ENCODE data around the gene SLC22A16. TPM values are rescaled to one million over a fixed set of nuclear protein-coding genes. Genes with fewer than 3 reads are reported as not detected.
A peak's percentile ranks its signal among the peaks of the same experiment; 100 is the strongest.

The SLC22A16 gene
- total RNA-seq, 1 experiment from 2014 or later: not detected

GRCh38 chr6:110422444-110422822 lies 54.0 kb downstream of the SLC22A16 start:
- in situ Hi-C loops (cut with HindIII; ENCODE audit: low pct_unique_long_range_greater_than_20kb, low sequenced_read_pairs): no loop called here
- no peak for DNase-seq (ENCODE audit: low read depth, low spot score)

DNA sequence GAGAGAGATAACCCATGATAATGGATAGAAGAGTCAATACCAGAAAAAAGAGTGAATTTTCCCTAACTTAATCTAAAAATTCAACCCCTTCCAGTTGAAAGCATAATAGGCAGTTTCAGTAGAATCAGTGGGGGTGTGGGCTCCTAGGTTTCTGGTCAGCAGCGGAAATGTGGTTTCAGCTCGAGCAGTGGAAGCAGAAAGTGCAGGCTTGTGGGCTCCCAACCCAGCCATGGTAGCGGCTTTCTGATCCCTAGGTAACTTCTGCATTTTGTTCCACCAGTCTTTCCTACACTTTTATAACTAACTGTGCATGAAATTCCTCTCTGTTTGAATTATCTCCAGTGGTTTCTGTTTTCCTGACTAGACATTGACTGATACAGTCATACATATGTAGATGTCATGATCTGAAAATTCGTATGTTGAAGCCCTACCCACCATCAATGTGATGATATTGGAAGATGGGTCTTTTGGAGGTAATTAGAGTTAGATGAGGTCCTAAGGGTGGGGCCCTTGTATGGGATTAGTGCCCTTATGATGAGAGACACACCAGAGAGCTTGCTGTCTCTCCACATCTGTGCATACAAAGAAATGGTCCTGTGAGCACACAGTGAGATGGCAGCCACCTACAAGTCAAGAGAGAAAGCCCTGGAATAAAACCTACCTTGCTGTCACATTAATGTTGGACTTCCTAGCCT lies 54.5 kb downstream of the SLC22A16 start:
- no peak for DNase-seq (ENCODE audit: low read depth, low spot score)
- in situ Hi-C loops (cut with HindIII; ENCODE audit: low pct_unique_long_range_greater_than_20kb, low sequenced_read_pairs): no loop called here

DNA sequence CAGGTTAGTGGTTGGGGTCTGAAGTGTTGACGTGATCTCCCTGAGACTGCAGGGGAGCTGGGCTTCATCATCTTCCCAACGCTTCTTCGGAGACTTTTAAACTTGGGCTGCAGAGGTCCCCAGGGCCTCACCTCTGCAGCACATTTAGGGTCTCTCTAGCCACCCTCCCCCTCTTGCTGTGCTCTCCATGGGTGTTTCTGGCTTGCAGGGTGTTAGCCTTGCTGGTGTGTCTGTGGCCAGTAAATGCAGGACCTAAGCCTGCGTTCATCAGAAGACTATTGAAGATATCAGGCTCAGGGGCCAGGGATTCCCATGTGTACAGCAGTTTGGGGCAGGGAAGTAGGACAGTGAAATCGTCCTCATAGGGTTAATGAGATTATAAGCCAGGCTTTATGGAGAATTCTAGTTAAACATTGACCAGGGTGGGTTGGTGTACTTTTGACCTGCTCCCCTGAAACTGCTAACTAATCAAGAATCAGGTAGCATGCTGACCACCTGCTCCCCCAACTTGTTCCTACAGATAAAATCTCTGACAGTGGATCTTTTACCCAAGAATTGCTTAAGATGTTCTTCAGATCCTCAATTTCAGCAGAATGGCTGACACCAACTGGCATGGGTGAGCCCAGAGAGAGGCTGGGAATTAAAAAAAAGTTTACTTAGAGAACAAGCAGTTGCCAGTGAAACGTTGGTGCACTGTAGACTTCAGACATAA lies 57.2 kb downstream of the SLC22A16 start:
- DNase-seq (ENCODE audit: low read depth, low spot score): no peak
- in situ Hi-C loops (cut with HindIII; ENCODE audit: low pct_unique_long_range_greater_than_20kb, low sequenced_read_pairs): no loop called here

DNA sequence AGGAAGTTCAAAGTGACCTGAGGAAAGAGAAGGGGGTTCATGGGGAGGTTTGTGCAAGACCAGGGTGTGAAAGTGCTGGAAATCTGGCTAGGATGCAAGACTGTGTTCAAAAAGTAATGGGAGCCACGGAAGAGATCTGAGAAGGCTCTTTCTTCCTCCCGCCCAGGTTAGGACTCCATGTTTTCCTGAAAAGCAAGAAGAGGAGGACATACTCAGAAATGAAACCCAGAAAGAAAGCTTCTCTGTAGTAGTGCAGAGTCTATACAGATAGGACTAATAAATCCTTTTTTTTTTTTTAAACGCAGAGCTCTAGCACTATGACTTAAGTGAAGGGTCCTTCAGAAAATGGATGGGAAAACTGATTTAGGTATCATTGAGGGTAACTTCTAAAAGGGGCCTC lies 57.8 kb downstream of the SLC22A16 start:
- no peak for DNase-seq (ENCODE audit: low read depth, low spot score)
- in situ Hi-C loops (cut with HindIII; ENCODE audit: low pct_unique_long_range_greater_than_20kb, low sequenced_read_pairs): no loop called here

DNA sequence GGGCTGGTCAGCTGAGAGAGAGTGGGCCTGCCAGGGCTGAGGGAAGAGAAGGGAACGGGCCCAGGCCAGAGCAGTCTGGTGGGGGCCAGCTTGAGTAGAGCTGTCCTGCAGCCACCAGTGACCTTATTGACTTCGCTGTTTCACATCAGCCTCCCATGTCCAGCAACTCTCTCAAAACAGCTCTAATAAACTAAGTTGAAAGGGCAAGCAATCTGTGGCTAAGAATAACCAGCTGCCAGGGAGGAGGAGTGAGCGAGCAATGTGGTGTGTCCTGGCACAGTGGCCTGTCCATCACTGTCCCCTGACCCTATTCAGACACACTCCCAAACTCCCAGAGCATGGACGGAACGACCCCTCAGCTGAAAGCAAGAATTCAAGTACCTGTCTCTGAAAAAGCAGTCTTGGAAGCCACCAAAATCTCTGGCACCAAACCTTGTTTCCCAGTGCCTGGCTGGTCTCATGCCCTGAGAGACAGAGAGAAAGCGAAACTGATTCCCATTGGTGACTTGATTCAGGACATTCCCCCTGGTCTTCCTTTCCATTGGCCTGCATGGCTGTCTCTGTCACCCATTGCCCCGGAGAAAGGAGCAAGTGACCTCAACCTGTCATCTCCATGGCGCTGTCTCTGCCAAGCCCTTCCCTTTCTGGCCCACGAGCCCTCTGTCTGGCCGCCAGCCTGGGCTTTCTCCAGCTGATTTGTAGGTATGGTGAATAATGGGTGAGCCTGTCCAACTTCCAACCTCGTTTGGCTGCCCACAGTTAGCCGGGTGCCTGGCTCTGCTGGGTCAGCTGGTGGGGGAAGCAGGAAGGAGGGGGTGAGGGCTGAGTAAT lies 61.1 kb downstream of the SLC22A16 start, which contains the start of gene DDO:
TSS of gene DDO (minus strand) at position 490 of the 831 bp plus-strand sequence. CDS start 2,113 bp downstream, outside the sequence.
- DNase-seq (ENCODE audit: low read depth, low spot score): peak; percentile 52
- in situ Hi-C loops (cut with HindIII; ENCODE audit: low pct_unique_long_range_greater_than_20kb, low sequenced_read_pairs): no loop called here

DNA sequence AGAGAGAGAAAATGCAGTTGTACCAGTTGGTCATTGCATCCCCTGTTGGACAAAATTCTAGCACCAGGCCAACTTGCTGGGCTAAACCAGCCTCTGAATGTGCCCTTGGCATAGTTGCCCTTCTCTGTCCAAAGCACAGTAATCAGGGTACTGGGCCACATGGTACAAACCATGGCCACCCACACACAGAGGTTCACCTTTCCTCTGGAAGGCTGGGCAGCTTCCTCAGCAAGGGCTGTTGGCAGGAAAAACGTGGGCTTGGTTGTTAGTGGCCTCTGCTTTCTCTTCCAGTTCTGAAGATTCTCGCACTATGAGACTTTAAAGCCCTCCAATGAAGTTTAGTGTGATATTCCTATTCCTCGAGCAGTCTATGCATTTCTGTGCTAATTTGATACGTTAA lies 61.7 kb downstream of the SLC22A16 start:
- in situ Hi-C loops (cut with HindIII; ENCODE audit: low pct_unique_long_range_greater_than_20kb, low sequenced_read_pairs): no loop called here
- DNase-seq (ENCODE audit: low read depth, low spot score): no peak

DNA sequence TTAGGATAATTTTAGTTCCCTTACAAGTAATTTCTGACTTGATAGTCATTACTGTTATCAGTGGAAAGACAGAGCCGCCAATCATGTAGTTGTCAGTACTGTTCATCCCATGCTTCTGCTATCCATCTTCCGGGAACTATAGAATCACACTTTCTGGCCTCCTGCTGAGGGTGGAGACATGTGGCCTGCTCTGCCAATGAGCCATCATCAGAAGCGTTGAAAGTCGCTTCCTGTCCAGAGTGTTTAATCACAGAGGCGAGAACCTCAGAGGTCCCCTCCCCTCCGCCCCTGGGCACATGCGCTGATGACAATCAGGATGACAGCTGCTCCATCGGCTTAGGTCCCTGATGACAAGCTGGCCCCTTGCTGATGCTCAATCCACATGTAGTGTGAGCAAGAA lies 64.1 kb downstream of the SLC22A16 start:
- in situ Hi-C loops (cut with HindIII; ENCODE audit: low pct_unique_long_range_greater_than_20kb, low sequenced_read_pairs): no loop called here
- DNase-seq (ENCODE audit: low read depth, low spot score): no peak

DNA sequence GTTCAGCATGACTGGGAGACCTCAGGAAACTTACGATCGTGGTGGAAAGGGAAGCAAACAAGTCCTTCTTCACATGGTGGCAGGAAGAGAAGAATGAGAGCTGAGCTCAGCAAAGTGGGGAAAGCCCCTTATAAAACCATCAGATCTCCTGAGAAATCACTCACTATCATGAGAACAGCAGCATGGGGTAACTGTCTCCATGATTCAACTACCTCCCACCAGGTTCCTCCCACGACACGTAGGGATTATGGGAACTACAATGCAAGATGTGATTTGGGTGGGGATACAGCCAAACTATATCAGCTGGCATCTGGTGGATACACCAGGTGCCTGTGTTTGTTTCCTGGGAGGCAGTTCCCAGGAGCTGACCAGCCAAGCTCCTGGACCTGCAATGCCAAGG lies 65.9 kb downstream of the SLC22A16 start:
- DNase-seq (ENCODE audit: low read depth, low spot score): no peak
- in situ Hi-C loops (cut with HindIII; ENCODE audit: low pct_unique_long_range_greater_than_20kb, low sequenced_read_pairs): no loop called here

DNA sequence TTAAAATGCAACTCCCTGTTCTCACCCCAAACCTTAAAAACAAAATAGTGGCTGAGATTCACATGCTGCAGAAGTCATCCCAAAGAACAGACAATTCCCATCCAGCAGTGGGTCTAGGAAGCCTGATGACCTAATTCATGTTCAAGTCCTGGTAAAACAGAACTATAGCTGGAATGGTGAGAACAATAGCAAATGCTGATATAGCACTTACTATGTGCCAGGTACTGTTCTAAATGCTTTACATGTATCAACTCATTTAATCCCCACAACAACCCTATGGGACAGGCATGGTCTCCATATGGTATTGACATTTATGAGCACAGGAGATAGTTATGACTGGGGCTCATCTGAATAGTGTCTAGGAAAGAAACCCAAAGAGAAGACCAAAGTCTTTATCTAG lies 66.6 kb downstream of the SLC22A16 start:
- in situ Hi-C loops (cut with HindIII; ENCODE audit: low pct_unique_long_range_greater_than_20kb, low sequenced_read_pairs): no loop called here
- no peak for DNase-seq (ENCODE audit: low read depth, low spot score)

DNA sequence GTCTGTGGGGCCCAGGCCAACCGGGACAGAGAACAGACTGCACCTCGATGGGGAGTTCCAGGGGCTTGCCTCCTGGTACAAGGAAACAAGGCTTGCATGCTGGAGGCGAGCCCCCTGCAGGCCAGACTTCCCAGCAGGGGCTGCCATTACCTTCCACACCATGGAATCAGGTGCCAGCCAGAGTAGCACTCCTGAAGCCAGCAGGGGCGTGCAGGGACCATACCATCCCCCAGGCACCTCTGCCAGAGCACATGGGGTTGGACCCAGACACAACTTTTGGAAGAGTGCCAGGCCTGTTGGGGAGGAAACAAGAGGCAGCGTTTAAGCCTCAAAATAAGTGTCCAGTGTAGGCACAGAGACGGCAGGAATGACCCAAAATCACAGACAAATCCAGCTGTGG lies 67.5 kb downstream of the SLC22A16 start:
- in situ Hi-C loops (cut with HindIII; ENCODE audit: low pct_unique_long_range_greater_than_20kb, low sequenced_read_pairs): no loop called here
- no peak for DNase-seq (ENCODE audit: low read depth, low spot score)

DNA sequence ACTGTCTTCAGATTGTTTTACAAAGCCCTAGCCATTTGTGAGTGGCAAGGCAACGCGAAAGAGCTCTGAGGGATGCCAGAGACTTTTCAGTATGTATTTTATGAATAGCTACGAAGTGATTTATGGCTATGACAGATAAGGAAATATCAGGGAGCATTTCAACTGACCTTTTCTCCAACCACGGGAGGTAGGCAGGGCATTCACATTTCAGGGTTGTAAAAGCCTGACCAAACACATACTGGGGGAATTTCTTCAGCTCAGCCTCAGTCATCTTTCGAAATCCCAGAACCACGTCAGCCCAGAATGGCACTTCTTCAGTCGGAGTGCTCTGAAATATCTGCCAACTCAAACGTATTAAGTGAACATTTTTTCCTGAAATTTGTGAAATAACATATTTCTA lies 71.8 kb downstream of the SLC22A16 start:
- DNase-seq (ENCODE audit: low read depth, low spot score): peak; percentile 11
- in situ Hi-C loops (cut with HindIII; ENCODE audit: low pct_unique_long_range_greater_than_20kb, low sequenced_read_pairs): no loop called here

GRCh38 chr6:110401585-110402176 lies 74.7 kb downstream of the SLC22A16 start:
- DNase-seq (ENCODE audit: low read depth, low spot score): no peak
- in situ Hi-C loops (cut with HindIII; ENCODE audit: low pct_unique_long_range_greater_than_20kb, low sequenced_read_pairs): no loop called here

- no peak for DNase-seq (ENCODE audit: low read depth, low spot score)
- in situ Hi-C loops (cut with HindIII; ENCODE audit: low pct_unique_long_range_greater_than_20kb, low sequenced_read_pairs): no loop called here
These were observed 76.2 kb downstream of the SLC22A16 start for GRCh38 chr6:110400208-110400607.

- in situ Hi-C loops (cut with HindIII; ENCODE audit: low pct_unique_long_range_greater_than_20kb, low sequenced_read_pairs): no loop called here
- no peak for DNase-seq (ENCODE audit: low read depth, low spot score)
These were observed 77.0 kb downstream of the SLC22A16 start for GRCh38 chr6:110399219-110400071.

- in situ Hi-C loops (cut with HindIII; ENCODE audit: low pct_unique_long_range_greater_than_20kb, low sequenced_read_pairs): no loop called here
- no peak for DNase-seq (ENCODE audit: low read depth, low spot score)
These were observed 77.6 kb downstream of the SLC22A16 start for GRCh38 chr6:110398778-110399177.

GRCh38 chr6:110395221-110395620 lies 81.2 kb downstream of the SLC22A16 start:
- DNase-seq (ENCODE audit: low read depth, low spot score): no peak
- in situ Hi-C loops (cut with HindIII; ENCODE audit: low pct_unique_long_range_greater_than_20kb, low sequenced_read_pairs): no loop called here

DNA sequence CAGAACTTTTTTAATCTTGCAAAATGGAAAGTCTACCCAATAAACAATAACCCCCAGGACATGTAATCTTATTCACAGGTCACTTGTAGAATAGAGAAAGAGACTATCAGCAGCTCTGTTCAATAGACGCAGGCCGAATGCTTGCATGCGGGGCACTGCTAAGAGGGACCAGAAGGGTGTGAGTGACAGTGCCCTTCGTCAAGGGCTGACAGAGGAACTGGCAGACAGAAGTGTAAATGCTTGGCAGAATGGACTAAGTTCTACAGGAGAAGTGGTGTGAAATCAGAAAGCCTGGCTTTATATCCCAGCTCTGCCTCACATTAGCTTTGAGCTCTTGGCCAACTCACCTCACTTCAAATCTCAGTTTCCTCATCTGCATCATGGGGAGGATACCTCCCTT lies 82.0 kb downstream of the SLC22A16 start:
- in situ Hi-C loops (cut with HindIII; ENCODE audit: low pct_unique_long_range_greater_than_20kb, low sequenced_read_pairs): no loop called here
- no peak for DNase-seq (ENCODE audit: low read depth, low spot score)

Measured in SK-MEL-5 (cell line).